CD4-positive, alpha-beta T cell treated with Interleukin-17A for 4 hours (primary cell): Measurements from ENCODE around the gene USO1.
"Not testable (repeated sequence)": the region's sequence is repeated elsewhere in the genome, so short reads cannot be mapped to it uniquely, and the experiment has no call there.

ENCODE experiments used
- DNase-seq: peaks from one replicate; pipeline ENCODE4 v3.0.0-alpha.2; 2020; ENCODE audit warnings: mixed read lengths

USO1 gene

GRCh38 chr4:75714011-75714410, 10.4 kb upstream of the USO1 start:
- no peak for DNase-seq

- no peak for DNase-seq
Measured at GRCh38 chr4:75714704-75715103, 9.7 kb upstream of the USO1 start.

- no peak for DNase-seq
Measured at GRCh38 chr4:75715105-75715799, 9.1 kb upstream of the USO1 start.

- DNase-seq: not testable (repeated sequence)
Measured at GRCh38 chr4:75716054-75716453, 8.3 kb upstream of the USO1 start.

GRCh38 chr4:75717408-75717807, 7.0 kb upstream of the USO1 start:
- DNase-seq: no peak

- DNase-seq: no peak
Measured at GRCh38 chr4:75718529-75718928, 5.8 kb upstream of the USO1 start.

GRCh38 chr4:75722417-75722816, 2.0 kb upstream of the USO1 start:
- DNase-seq: no peak

GRCh38 chr4:75723163-75724065, 963 bp upstream of the USO1 start:
- DNase-seq: peak; percentile 11

GRCh38 chr4:75724867-75725724, 719 bp downstream of the USO1 start:
- DNase-seq: peak; percentile 53

GRCh38 chr4:75725942-75726538, 1.7 kb downstream of the USO1 start:
- DNase-seq: not testable (repeated sequence)

- DNase-seq: no peak
Measured at GRCh38 chr4:75726577-75726976, 2.2 kb downstream of the USO1 start.

- DNase-seq: no peak
Measured at GRCh38 chr4:75727073-75727472, 2.7 kb downstream of the USO1 start.

GRCh38 chr4:75729836-75730235, 5.5 kb downstream of the USO1 start:
- no peak for DNase-seq

GRCh38 chr4:75733369-75733768, 9.0 kb downstream of the USO1 start:
- DNase-seq: no peak

GRCh38 chr4:75735525-75735924, 11.1 kb downstream of the USO1 start:
- DNase-seq: no peak

- no peak for DNase-seq
Measured at GRCh38 chr4:75736862-75737261, 12.5 kb downstream of the USO1 start.

- no peak for DNase-seq
Measured at GRCh38 chr4:75737398-75737797, 13.0 kb downstream of the USO1 start.

GRCh38 chr4:75741027-75741426, 16.6 kb downstream of the USO1 start:
- no peak for DNase-seq

GRCh38 chr4:75742451-75742850, 18.1 kb downstream of the USO1 start:
- DNase-seq: no peak

GRCh38 chr4:75745161-75745560, 20.8 kb downstream of the USO1 start:
- DNase-seq: no peak

GRCh38 chr4:75745721-75746199, 21.4 kb downstream of the USO1 start:
- DNase-seq: no peak

GRCh38 chr4:75752637-75753036, 28.3 kb downstream of the USO1 start:
- DNase-seq: no peak

GRCh38 chr4:75769036-75769435, 44.7 kb downstream of the USO1 start:
- DNase-seq: no peak
